Neutrophil (primary cell): ENCODE measurements around the gene CYB561D2.

Experiments used
- H3K27ac ChIP-seq: fragments of 200-600 bp; sonication (generic); 2 replicates; pipeline ENCODE4 v1.5.1; 2016; ENCODE audit warnings: mild to moderate bottlenecking, moderate library complexity
- H3K27me3 ChIP-seq: fragments of 200-600 bp; sonication (generic); 2 replicates; pipeline ENCODE4 v1.6.0; 2016; ENCODE audit warnings: mild to moderate bottlenecking
- H3K36me3 ChIP-seq: fragments of 200-600 bp; sonication (generic); 2 replicates; pipeline ENCODE4 v1.5.1; 2017
- H3K4me1 ChIP-seq, 2 experiments: fragments of 200-600 bp in 1 of 2; sonication (generic) in 1 of 2; 1 replicate in 1 of 2; 2 replicates in 1 of 2; pipeline versions ENCODE4 v1.5.1 to v1.6.1; 2013 to 2016; ENCODE audit warnings: low read depth in 1 of 2, low read length in 1 of 2, mild to moderate bottlenecking in 1 of 2, moderate library complexity in 1 of 2; ENCODE audit not compliant: control insufficient read depth in 1 of 2, insufficient read depth in 1 of 2
- H3K4me3 ChIP-seq, 2 experiments: fragments of 200-600 bp in 1 of 2; sonication (generic) in 1 of 2; 1 replicate in 1 of 2; 2 replicates in 1 of 2; pipeline ENCODE4 v1.5.1; 2013 to 2016; ENCODE audit warnings: low read depth in 1 of 2, low read length in 1 of 2, mild to moderate bottlenecking in 1 of 2, moderate library complexity in 1 of 2
- H3K9me3 ChIP-seq: fragments of 200-600 bp; sonication (generic); 2 replicates; pipeline ENCODE4 v1.5.1; 2016
- CTCF ChIP-seq: fragments of 200-600 bp; sonication (generic); IDR thresholded peaks from 2 replicates; pipeline ENCODE4 v1.5.1; 2016; ENCODE audit warnings: antibody characterized with exemption

Gene CYB561D2

GRCh38 chr3:50358355-50358910, 7.8 kb downstream of the CYB561D2 start:
- no peaks in the 10 kb centered on the region for H3K9me3 ChIP-seq

GRCh38 chr3:50358911-50359759, 8.5 kb downstream of the CYB561D2 start, which contains the start of gene TMEM115:
Gene TMEM115 (minus strand): TSS chr3:50359521. CDS start chr3:50359063, 458 bp downstream.
- H3K36me3 ChIP-seq = peaks cover 42% of the 10 kb centered on the region
- H3K27ac ChIP-seq = peak within 1 kb of the TSS; percentile 87
- H3K4me3 ChIP-seq = peak within 1 kb of the TSS; percentile 77 to 96
- peaks cover 2% of the 10 kb centered on the region for H3K27me3 ChIP-seq
- no peaks in the 10 kb centered on the region for H3K9me3 ChIP-seq
- peaks cover 46% of the 10 kb centered on the region in 2 experiments for H3K4me1 ChIP-seq
- peak; percentile 12 for TF ChIP-seq CTCF

More at GRCh38 chr3:50358355-50358910, 7.8 kb downstream of the CYB561D2 start:
- H3K27ac ChIP-seq = peak overlapping the region; percentile 87
- H3K4me1 ChIP-seq = peaks cover 46% of the 10 kb centered on the region in 2 experiments
- H3K27me3 ChIP-seq = no peaks in the 10 kb centered on the region
- peak overlapping the region; percentile 77 to 96 for H3K4me3 ChIP-seq
- no peak for TF ChIP-seq CTCF
- peaks cover 49% of the 10 kb centered on the region for H3K36me3 ChIP-seq

GRCh38 chr3:50359760-50360110, 9.1 kb downstream of the CYB561D2 start:
- H3K36me3 ChIP-seq = peaks cover 36% of the 10 kb centered on the region
- TF ChIP-seq CTCF = no peak
- peak overlapping the region; percentile 77 to 96 for H3K4me3 ChIP-seq
- peak overlapping the region; percentile 87 for H3K27ac ChIP-seq
- peaks cover 8% of the 10 kb centered on the region for H3K27me3 ChIP-seq
- peaks cover 50% of the 10 kb centered on the region in 2 experiments for H3K4me1 ChIP-seq
- H3K9me3 ChIP-seq = no peaks in the 10 kb centered on the region

- H3K4me3 ChIP-seq = peak overlapping the region in 1 of 2 experiments; percentile 79
- no peaks in the 10 kb centered on the region for H3K36me3 ChIP-seq
- H3K27me3 ChIP-seq = peaks cover 29% of the 10 kb centered on the region
- H3K27ac ChIP-seq = peak overlapping the region; percentile 60
- peaks cover 20% of the 10 kb centered on the region in 2 experiments for H3K4me1 ChIP-seq
- no peak for TF ChIP-seq CTCF
- H3K9me3 ChIP-seq = no peaks in the 10 kb centered on the region
Observed at GRCh38 chr3:50364573-50365079, 14.0 kb downstream of the CYB561D2 start.

- Histone ChIP-seq H3K4me3 (peak overlapping the region; percentile 79), H3K36me3 (no peaks in the 10 kb centered on the region), H3K4me1 (peaks cover 16% of the 10 kb centered on the region in 2 experiments), H3K9me3 (no peaks in the 10 kb centered on the region), H3K27me3 (peaks cover 29% of the 10 kb centered on the region), H3K27ac (peak overlapping the region; percentile 60)
- TF ChIP-seq CTCF = peak; percentile 37
Observed at GRCh38 chr3:50365080-50365841, 14.6 kb downstream of the CYB561D2 start.
